Prostate gland (tissue), 2 donors: ENCODE measurements around the gene ECE2.

Source experiments
- POLR2A ChIP-seq: fragments of 450-650 bp; IDR thresholded peaks from one replicate; pipeline ENCODE4 v1.6.1; 2016; ENCODE audit warnings: antibody characterized with exemption, mild to moderate bottlenecking
- POLR2AphosphoS5 ChIP-seq: sonication (generic); formaldehyde crosslinking; IDR thresholded peaks from one replicate; pipeline ENCODE4 v1.6.1; 2017; ENCODE audit warnings: antibody characterized with exemption
- TF ChIP-seq, protein P1 (sequence below), 4 experiments: fragments of 200-600 bp in 2 of 4; fragments of 450-650 bp in 2 of 4; sonication (generic) in 2 of 4; IDR thresholded peaks; 1 replicate in 3 of 4; 2 replicates in 1 of 4; pipeline ENCODE4 v1.5.1; 2016 to 2019; ENCODE audit warnings: antibody characterized with exemption in 4 of 4, mild to moderate bottlenecking in 2 of 4, moderate library complexity in 2 of 4

DNA sequence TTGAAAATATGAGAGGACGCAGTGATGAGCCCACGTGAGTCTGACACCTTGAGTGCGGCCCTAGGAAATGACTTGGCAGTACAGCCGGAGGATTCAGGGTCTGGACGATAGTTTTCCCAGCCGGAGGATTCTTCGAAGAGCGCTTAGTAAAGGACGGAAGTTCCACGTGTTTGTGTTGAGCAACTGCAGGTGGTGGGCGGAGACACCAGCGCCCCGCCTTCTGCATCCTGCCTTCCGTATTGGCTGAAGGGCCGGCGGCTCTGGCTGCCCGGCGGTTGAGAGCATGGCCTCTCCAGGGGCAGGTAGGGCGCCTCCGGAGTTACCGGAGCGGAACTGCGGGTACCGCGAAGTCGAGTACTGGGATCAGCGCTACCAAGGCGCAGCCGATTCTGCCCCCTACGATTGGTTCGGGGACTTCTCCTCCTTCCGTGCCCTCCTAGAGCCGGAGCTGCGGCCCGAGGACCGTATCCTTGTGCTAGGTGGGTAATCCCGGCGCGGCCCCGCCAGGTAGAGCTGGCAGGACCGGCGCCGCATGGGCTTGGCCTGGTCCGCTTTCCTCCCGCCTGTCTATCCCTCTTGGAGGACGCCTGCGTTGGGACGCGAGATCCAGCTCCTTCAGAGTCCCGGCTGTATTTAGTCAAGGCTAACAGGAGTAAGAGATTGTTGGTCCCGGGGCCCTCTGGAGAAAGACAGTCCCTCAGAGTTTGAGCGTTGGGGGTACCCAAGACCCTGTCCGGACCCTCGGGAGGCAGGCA, 26.2 kb upstream of the ECE2 start, which contains the start of gene EEF1AKMT4:
- TF ChIP-seq, protein P1, sequence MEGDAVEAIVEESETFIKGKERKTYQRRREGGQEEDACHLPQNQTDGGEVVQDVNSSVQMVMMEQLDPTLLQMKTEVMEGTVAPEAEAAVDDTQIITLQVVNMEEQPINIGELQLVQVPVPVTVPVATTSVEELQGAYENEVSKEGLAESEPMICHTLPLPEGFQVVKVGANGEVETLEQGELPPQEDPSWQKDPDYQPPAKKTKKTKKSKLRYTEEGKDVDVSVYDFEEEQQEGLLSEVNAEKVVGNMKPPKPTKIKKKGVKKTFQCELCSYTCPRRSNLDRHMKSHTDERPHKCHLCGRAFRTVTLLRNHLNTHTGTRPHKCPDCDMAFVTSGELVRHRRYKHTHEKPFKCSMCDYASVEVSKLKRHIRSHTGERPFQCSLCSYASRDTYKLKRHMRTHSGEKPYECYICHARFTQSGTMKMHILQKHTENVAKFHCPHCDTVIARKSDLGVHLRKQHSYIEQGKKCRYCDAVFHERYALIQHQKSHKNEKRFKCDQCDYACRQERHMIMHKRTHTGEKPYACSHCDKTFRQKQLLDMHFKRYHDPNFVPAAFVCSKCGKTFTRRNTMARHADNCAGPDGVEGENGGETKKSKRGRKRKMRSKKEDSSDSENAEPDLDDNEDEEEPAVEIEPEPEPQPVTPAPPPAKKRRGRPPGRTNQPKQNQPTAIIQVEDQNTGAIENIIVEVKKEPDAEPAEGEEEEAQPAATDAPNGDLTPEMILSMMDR (IDR thresholded peaks at IDR 0.05): peak in 3 of 4 experiments; percentile 27 to 73 (median 51)
- TF ChIP-seq POLR2A (peak; percentile 42), POLR2AphosphoS5 (peak; percentile 90)
